SIG-M5 treated with dmso at 0.1 percent for 504 hours (cell line): ENCODE data around the gene ATOH8.

Experiments
- DNase-seq: peaks from one replicate; lab custom pipeline; 2025; ENCODE audit not compliant: unreplicated experiment; lab: John Stamatoyannopoulos, UW

ATOH8 gene

DNA sequence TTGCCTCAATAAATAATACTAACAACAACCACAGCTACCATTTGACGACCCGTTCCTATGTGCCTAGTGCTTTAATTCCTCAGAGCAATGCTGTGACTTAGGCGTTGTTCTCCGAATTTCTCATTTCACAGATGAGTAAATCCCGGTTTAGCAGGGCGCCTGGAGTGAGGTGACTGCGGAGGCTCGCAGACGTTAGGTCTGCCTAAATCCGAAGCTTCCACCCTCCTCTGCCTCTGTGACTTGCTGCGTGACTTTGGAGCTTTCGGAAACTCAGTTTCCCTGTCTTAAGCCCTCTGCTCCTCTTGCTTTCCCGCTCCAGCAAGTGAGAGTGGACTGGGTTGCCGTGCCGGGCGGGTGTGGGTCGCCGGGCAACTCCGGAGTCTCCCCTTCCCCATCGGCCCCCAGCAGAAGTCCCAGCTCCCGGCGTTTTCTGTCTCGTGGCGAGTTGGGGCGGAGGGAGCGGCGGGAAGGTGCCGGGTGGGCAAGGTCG lies 711 bp upstream of the ATOH8 start:
- DNase-seq: no peak

DNA sequence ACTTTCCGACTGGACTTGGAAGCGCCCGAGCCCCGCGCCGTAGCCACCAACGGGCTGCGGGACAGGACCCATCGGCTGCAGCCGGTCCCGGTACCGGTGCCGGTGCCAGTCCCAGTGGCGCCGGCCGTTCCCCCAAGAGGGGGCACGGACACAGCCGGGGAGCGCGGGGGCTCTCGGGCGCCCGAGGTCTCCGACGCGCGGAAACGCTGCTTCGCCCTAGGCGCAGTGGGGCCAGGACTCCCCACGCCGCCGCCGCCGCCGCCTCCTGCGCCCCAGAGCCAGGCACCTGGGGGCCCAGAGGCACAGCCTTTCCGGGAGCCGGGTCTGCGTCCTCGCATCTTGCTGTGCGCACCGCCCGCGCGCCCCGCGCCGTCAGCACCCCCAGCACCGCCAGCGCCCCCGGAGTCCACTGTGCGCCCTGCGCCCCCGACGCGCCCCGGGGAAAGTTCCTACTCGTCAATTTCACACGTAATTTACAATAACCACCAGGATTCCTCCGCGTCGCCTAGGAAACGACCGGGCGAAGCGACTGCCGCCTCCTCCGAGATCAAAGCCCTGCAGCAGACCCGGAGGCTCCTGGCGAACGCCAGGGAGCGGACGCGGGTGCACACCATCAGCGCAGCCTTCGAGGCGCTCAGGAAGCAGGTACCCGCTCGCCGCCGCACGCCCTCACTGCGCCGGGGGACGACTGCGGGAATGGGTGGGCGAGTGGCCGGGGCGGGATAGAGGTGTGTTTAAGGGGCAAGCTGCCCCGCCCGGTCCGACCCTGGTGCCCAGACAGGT lies 713 bp downstream of the ATOH8 start:
- peak; percentile 79 for DNase-seq

DNA sequence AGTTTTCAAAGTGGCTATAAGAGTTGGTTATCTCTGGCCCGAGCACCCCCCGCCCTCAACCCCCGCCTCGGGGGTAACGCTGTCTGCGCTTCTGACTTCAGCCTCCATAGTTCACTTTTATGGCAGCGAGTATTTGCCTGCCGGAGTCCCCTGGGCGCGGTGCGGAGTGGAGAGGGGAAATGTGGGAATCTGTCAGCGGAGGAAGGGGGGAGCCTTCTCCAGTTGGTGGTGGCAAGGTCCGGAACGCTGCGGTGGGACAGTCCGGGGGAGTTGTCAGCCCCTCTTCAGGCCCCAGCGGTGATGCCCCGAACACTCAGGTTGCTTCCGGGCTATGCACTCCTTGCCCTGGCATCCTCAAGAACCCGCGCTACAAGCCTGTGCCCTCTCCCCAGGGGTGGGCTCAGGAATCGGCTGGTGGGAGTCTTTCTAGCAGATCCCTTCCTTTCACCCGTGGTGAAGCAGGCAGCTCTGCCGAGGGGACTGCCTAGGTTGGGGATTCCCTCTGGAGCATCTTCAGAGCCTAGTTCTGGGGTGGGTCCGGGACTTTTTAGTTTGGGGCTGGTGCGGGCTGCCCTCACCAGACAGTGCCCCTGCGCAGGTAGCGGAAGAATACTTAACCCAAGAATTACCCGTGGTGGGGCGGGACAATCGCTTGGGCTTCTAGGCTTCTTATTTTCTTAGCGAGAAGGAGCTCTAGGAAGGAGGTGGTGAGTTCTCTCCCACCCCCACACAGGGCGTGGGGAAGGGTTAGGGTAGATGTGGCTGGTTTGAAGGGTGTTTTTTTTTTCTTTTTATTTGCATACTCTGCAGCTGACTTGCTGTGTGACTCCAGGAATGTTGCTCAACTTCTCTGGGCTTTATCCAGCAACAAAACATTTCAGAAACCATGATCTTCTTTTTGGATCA lies 1.6 kb downstream of the ATOH8 start:
- DNase-seq: no peak

DNA sequence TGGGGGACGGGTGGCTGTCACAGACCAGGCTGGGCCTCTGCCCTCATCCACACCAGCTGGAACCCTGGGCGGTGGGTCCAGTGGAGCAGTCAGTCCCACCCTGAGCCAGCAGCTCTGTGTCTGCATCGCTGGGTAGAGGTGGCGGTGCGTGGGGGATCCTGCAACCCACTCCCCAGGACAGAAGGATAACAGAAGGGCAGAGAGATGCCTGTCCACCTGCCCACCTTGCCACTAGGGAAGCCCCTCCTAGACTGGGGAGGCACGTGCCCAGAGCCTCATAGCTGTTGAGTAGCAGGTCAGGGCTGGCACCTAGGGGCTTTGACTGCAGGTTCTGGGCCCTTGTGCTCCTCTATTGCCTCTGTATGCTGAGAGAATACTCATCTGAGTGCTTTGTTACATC lies 2.4 kb downstream of the ATOH8 start:
- DNase-seq: no peak

DNA sequence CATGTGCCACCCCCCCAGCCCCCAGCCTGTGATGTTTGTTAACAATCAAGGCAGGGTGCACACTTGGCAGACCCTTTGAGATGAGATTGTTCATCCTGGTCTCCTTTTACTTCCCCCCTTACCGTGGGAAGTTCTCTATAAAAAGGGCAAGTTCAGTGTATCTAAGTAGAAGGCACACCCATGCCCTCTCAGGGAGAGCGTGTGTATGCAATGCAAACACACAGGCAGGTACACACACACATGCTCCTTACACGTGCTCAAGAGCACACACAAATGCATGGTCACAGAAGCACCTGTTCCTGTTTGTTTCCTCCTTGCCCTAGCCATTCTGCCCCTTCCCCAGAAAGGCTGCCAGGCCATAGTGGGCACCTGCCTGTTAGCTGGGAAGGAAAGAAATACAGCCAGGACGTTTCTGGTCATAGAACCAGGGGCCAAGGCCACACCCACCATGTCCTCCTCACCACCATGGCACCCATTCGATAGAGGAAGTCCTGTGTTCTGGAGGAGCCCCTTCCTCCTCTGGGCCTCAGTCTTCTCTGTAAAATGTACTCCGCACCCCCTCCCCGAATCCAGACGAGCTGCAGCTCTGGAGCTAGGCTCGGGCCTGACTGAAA lies 3.1 kb downstream of the ATOH8 start:
- no peak for DNase-seq

DNA sequence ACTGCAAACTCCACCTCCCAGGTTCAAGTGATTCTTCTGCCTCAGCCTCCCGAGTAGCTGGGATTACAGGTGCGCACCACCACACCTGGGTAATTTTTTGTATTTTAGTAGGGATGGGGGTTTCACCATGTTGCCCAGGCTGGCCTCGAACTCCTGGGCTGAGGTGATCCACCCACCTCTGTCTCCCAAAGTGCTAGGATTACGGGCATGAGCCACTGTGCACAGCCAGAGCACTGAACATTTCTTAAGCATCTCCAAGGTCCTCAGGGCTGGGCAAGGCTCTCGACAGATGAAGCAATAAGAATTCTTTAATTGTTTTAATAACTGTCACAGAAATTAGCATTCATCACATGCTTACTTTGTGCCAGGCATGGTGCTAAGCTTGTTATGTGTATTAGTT lies 4.1 kb downstream of the ATOH8 start:
- DNase-seq: no peak

DNA sequence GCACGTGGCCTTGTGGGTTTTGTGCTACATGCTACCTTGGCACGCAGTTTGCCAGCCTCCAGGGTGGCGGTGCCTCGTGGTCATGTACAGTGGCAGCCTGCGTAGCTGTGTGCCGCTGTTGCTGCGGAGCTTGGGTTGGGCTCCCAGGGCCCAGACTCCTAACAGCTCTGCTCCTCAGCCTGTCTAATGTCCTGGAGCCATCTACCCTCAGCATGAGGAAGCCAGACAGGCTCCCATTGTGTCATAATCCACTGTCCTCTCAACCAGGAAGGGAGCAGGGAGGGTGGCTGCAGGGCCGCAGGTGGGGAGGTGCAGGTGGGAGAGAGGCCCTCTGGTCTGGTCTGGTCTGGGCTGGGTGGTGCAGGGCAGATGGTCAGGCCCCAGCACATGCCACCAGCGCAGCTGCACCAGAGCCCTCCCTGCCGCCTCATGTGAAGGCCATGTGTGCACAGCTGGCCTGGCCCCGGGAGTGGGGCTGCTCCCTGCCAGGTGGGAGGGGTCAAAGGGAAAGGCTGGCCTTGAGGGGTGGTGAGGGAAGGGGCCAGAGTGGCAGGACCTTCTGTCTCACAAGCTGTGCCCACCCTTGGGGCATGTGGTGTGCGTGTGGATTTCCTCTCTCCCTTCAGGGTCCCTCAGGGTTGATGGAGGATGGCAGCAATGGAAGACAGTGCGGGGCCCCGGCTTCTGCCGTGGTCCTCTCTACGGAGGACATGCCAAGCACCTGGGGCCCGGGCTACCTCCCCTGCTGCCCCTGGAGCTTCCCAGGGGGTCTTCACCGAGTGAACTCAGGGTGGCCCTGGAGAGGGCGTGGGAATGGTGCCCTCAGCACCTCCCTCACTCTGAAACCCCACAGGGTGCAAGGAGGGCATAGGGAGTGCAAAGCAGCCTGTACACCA lies 4.8 kb downstream of the ATOH8 start:
- no peak for DNase-seq

DNA sequence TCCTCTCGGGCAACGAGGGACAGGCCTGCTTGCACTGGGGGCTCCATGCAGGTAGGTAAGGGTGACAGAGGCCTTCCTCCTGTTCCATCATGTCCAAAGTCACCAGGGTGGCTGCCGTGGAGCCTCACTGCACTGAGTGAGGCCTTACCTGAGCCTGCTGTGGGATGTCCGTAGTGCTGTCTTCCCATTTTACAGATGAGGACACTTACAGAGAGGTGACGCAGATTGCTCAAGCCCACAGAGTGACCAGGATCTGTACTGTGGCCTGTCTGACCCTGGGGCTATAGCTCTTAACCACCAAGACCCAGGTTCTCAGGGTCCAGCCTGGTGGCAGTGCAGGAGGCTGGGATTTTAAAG lies 5.4 kb downstream of the ATOH8 start:
- no peak for DNase-seq

DNA sequence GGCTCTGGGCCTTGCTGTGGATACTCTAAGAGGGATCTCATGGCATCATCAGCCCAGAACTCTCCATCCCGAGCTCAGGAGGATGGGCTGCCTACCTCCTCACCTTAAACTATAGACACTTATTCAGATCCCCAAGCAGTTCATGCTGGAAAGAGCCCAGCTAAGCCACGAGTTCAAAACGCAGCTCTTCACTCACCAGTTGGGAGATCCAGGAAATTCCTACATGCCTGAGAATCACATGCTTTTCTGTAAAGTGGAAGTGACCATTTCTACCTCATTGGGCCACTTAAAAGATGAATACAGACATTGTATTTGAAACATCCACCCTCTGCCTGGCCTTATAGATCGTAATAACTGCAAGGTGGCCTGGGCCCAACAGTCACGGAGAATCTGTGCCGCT lies 6.6 kb downstream of the ATOH8 start:
- DNase-seq: no peak

DNA sequence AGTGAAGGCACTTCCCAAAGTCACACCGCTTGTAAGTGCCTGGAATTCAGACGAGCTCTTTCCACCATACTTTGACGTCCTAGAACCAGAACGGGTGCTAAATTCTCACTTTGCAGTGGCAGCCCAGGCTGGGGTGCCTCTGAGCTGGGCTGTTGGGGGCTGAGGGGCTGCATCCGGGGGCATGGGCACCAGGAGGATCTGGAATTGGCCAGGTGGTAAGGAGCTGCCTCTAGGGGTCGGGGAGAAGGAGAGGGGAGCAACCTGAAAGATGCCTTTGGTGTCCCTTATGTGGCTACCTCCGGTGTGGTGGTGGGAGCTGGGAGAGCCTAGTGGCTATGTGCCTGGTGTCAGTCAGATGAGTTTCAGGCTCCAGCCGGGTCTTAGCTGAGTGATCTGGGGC lies 7.1 kb downstream of the ATOH8 start:
- no peak for DNase-seq

DNA sequence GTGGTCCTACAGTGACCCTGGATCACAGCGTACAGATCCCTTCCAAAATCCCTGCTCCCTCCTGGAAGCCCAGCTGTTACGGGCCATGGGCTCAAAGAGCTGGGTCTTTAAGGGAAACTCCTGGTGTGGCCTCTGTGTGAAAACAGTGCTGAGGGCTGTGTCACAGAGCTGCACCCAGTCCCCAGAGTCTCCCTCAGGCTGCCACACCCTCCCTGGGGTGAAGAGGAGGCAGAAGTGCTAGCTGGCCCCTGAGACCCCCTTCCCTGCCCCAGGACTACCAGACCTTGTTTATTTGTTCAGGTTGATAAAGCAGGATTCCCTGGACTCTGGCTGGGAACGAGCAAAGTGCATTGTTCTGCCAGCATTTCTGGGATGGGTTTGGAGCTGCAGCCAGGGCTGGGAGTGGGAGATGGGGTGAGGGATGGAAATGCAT lies 7.7 kb downstream of the ATOH8 start:
- DNase-seq: no peak

DNA sequence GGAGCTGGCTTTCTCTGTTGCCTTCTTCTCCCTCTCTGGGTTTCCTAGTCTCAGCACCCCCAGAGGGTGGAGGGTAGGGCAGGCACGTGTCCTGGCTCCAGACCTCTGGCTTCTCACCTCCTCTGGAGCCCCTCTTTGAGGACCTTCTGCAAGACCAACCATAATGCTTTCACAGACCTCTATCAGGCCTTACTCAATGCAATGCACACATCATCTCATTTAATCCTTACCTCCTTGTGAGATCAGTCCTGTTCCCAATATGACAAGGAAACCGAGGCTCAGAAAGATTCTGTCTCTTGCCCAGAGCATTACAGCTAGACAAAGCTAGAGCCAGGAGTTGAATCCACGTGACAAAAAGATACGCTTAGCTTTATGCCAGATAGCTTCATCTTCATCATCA lies 8.2 kb downstream of the ATOH8 start:
- DNase-seq: no peak

DNA sequence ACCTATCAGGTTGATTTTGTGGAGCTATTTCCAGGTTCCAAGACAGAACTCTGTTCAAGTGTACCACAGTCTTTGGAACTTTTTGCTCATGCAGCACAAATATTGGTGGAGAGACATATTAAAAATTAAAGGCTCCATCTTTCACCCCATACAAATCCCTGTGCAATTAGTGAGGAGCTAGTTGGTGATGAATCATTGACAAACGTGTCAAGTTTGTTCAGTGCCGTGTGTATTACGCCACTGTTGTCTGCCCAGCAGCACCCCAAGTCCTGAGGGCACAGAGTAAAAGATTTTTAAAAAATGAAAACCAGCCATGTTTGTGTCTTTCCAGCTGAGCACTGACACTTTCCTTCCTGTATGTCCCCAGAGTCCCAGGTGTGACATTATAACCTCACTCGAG lies 9.3 kb downstream of the ATOH8 start:
- DNase-seq: no peak

DNA sequence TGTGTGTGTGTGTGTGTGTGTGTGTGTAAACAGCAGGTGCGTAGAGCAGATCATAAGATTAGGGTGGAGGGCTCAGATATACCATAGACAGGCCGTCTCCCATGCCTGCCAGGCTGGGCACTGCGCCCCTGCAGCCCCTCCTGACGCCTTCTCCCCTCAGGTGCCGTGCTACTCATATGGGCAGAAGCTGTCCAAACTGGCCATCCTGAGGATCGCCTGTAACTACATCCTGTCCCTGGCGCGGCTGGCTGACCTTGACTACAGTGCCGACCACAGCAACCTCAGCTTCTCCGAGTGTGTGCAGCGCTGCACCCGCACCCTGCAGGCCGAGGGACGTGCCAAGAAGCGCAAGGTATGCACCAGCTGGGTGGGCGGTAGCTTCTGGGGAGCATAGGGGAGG lies 10.0 kb downstream of the ATOH8 start:
- DNase-seq: no peak

DNA sequence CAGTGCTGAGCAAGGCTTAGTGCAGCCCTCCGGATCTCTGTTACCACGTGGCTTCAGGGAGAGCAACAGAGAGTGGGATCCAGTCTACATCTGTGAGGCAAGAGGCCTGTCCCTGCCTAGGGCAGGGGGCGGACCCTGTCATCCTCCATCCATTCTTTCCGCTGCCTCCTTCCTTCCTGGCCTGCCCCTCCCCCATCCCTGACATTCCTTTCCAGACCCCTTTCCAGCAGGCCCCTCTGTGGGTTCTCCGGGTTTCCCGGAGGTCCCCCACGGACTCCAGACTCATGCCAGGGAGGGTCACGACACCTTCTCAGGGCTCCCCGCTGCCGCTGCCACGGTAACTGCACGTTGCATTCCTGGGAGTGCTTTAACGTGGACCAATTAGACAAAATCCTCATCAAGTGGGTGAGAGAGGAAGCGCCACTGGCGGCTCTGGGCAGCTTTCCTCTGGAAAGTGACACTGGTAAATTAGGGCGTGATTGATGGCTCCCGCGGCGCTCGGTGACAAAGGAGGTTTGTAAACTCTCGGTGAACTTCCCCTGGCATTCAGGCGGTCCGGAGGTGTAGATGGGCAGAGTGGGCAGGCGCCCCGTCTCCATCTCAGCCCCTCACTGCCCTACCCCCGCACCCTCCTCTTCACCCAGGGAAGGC lies 11.4 kb downstream of the ATOH8 start:
- no peak for DNase-seq

DNA sequence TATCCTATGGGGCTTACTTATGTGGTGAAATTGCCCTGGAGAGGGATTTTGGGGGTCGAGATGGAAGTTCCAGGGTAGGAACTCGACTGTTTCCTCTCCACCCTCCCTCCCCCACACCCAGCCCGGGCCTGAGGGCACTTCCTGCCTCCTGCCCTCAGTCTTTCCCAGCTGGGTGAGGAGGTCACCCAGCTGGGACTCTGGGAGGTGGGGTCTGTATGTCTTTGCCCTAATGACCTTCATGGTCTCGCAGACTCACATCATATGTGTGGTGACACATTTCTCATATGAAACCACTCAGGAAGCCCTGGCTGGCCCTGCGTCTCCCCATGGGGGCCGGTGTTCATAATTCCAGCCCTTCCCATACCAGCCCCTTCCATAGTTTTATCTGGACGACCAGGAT lies 12.4 kb downstream of the ATOH8 start:
- no peak for DNase-seq

DNA sequence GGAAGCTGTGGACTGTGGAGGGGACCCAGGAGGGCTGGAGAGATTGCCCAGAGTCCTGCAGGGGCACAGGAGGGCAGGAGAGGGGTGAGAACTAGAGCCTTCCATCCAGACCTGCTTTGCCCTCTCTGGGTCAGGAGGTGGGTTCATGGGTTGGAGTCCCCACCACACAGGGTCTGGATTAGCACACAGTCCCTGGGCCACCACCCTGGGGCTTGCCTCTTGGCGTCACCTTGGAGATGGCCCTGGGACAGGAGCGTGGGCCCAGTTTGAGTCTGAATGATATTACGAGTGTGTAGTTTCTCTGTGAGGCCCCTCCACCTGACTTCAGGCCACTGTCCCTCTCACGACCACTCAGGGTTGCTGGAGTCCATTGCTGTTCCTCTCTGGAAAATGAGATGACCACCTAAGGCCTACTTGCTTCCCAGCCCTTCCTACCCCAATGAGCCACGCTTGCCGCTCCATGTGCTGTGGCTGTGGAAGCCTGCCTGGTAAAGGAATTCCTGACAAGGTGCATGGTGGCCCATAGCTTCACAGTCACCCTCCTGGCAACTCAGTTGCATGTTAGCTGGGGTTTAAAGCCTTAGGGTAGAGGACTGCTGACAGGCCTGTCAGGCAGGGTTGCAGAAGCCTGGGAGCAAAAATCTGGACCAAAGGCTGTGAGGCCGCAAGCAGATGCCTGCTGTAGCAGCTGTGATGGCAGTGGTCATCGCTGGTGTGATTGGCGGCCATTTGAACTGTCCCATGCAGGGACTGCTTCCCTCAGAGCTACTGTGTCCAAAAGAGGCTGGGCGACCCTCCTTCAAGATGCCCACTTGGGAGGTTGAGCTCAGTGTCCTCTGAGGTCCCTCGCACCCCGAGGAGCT lies 14.2 kb downstream of the ATOH8 start:
- no peak for DNase-seq

DNA sequence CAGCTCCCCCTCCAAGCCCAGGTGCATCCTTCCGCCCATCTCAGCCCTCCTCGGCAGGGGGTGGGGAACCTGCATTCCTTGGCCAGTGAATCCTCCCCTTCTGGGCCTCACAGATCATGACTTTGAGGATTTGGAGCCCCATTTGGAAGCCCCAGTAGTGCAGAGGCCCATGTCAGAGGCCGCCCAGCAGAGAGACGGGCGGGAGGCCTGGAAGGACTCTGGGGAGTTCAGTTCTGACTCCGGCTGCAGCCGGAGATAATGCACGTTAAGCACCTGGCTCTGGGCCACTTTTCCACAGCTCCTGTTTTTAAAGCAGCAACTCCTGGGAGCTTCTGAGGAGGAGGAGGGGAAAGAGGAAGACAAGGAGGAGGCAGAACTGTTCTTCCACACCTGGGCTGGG lies 14.9 kb downstream of the ATOH8 start:
- DNase-seq: no peak

DNA sequence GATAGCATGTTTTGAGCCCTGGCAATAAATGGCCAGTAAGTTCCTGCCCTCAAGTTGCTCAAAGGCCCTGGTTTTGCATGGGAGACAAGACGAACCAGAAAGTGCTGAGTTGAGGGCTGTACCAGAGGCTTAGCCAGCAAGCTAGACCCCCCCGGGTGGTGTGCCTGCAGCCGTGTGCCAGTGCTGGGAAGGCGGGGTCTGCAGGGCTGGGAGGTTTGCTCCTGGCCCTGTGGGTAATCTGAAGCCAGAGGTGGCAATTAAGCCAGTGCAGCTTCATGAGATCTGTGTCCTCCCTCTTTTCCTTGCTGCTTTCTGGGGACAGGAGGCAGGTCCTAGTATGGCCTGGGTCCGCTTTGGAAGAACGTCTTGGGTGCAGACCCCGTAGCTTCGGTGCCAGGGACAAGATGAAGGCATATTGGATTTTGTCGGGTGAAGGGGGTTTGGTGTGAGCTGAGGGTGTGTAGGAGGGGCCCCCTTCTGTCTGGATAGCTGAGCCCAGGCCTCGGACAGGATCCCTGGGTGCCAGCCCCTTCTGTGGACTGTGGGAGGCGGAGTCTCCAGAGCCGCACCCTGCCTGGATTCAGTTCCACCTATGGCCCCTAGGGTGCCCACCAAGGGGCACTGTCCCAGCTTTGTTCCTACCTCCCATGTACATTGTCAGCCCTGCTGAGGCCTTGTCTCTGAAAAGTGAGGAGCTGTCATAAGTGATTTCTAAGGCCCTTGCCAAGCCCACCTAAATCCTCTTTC lies 15.6 kb downstream of the ATOH8 start:
- DNase-seq: no peak
